Mesenchymal stem cell (in vitro differentiated cells and primary cell): ENCODE measurements around the gene ARFGAP3.

ENCODE experiments used
- DNase-seq: peaks from one replicate; pipeline ENCODE4 v3.0.0-alpha.2; 2013
- H2AFZ ChIP-seq: one replicate; pipeline ENCODE4 v1.6.1; 2013; ENCODE audit warnings: low read depth, mild to moderate bottlenecking, control low read depth, inconsistent platforms, low read length, moderate library complexity
- H2AK5ac ChIP-seq: 2 replicates; pipeline ENCODE4 v1.6.1; 2013; ENCODE audit warnings: low read length, moderate library complexity, mild to moderate bottlenecking, inconsistent platforms; ENCODE audit not compliant: severe bottlenecking
- H2BK120ac ChIP-seq: one replicate; pipeline ENCODE4 v1.6.1; 2013; ENCODE audit warnings: low read depth, mild to moderate bottlenecking, inconsistent platforms, low read length, moderate library complexity
- H2BK12ac ChIP-seq, 2 experiments: one replicate each; pipeline ENCODE4 v1.6.1; 2013; ENCODE audit warnings: inconsistent platforms in 2 of 2, low read length in 2 of 2, mild to moderate bottlenecking in 2 of 2, moderate library complexity in 2 of 2, control low read depth in 1 of 2
- H2BK15ac ChIP-seq: one replicate; pipeline ENCODE4 v1.6.1; 2013; ENCODE audit warnings: mild to moderate bottlenecking, low read depth, inconsistent platforms; ENCODE audit not compliant: poor library complexity, severe bottlenecking
- H2BK5ac ChIP-seq: 2 replicates; pipeline ENCODE4 v1.6.1; 2013; ENCODE audit warnings: low read depth, mild to moderate bottlenecking, low read length, control low read depth, inconsistent platforms; ENCODE audit not compliant: poor library complexity, severe bottlenecking
- H3K14ac ChIP-seq, 2 experiments: one replicate each; pipeline ENCODE4 v1.6.1; 2013; ENCODE audit warnings: inconsistent platforms in 2 of 2, low read length in 2 of 2, control low read depth in 1 of 2, mild to moderate bottlenecking in 1 of 2, moderate library complexity in 1 of 2
- H3K18ac ChIP-seq, 2 experiments: one replicate each; pipeline ENCODE4 v1.6.1; 2013; ENCODE audit warnings: inconsistent platforms in 2 of 2, low read length in 2 of 2, control low read depth in 1 of 2, low read depth in 1 of 2, mild to moderate bottlenecking in 1 of 2
- H3K23ac ChIP-seq, 2 experiments: one replicate each; pipeline ENCODE4 v1.6.1; 2013; ENCODE audit warnings: inconsistent platforms in 2 of 2, low read length in 2 of 2, mild to moderate bottlenecking in 2 of 2, moderate library complexity in 2 of 2, control low read depth in 1 of 2
- H3K27ac ChIP-seq: 2 replicates; pipeline ENCODE4 v1.5.1; 2013; ENCODE audit warnings: mild to moderate bottlenecking, moderate library complexity, low read length, control low read depth, inconsistent platforms; ENCODE audit not compliant: poor library complexity, severe bottlenecking
- H3K27me3 ChIP-seq, 2 experiments: 2 replicates each; pipeline versions ENCODE4 v1.6.1 to v1.7.0; 2013; ENCODE audit warnings: low read length in 2 of 2, mild to moderate bottlenecking in 2 of 2, moderate library complexity in 2 of 2, control low read depth in 1 of 2, inconsistent platforms in 1 of 2; ENCODE audit not compliant: control insufficient read depth in 1 of 2, insufficient read depth in 1 of 2
- H3K36me3 ChIP-seq, 2 experiments: 2 replicates each; pipeline versions ENCODE4 v1.6.1 to v1.7.0; 2013; ENCODE audit warnings: low read length in 2 of 2, control low read depth in 1 of 2, inconsistent platforms in 1 of 2, low read depth in 1 of 2, mild to moderate bottlenecking in 1 of 2; ENCODE audit not compliant: insufficient read depth in 2 of 2, control insufficient read depth in 1 of 2
- H3K4ac ChIP-seq, 2 experiments: one replicate each; pipeline ENCODE4 v1.6.1; 2013; ENCODE audit warnings: inconsistent platforms in 2 of 2, low read length in 2 of 2, mild to moderate bottlenecking in 2 of 2, moderate library complexity in 2 of 2, control low read depth in 1 of 2, low read depth in 1 of 2
- H3K4me1 ChIP-seq: 2 replicates; pipeline ENCODE4 v1.6.1; 2013; ENCODE audit warnings: low read depth, low read length, control low read depth; ENCODE audit not compliant: control insufficient read depth, insufficient read depth
- H3K4me2 ChIP-seq: 2 replicates; pipeline ENCODE4 v1.6.1; 2013; ENCODE audit warnings: low read length, mild to moderate bottlenecking, inconsistent platforms; ENCODE audit not compliant: poor library complexity, severe bottlenecking
- H3K4me3 ChIP-seq, 2 experiments: 2 replicates each; pipeline versions ENCODE4 v1.5.1 to v1.7.0; 2013; ENCODE audit warnings: low read length in 2 of 2, mild to moderate bottlenecking in 2 of 2, control low read depth in 1 of 2, low read depth in 1 of 2; ENCODE audit not compliant: insufficient read depth in 1 of 2
- H3K79me1 ChIP-seq: replicated peaks from 2 replicates; pipeline ENCODE4 v1.6.1; 2013; ENCODE audit warnings: mild to moderate bottlenecking, control low read depth, low read length, inconsistent platforms; ENCODE audit not compliant: poor library complexity, severe bottlenecking
- H3K9ac ChIP-seq: 2 replicates; pipeline ENCODE4 v1.7.0; 2013; ENCODE audit warnings: mild to moderate bottlenecking, low read length, moderate library complexity
- H3K9me3 ChIP-seq: 2 replicates; pipeline ENCODE4 v1.7.0; 2013; ENCODE audit warnings: mild to moderate bottlenecking, low read length; ENCODE audit not compliant: control insufficient read depth
- H4K8ac ChIP-seq: one replicate; pipeline ENCODE4 v1.6.1; 2013; ENCODE audit warnings: inconsistent platforms, mild to moderate bottlenecking, low read length, moderate library complexity
- H4K91ac ChIP-seq: one replicate; pipeline ENCODE4 v1.6.1; 2013; ENCODE audit warnings: mild to moderate bottlenecking, low read length, inconsistent platforms
- WGBS: methylation state at CpG from one replicate; pipeline ENCODE4 v1.1.7; 2013; ENCODE audit warnings: mixed read lengths; 5-methylcytosine and 5-hydroxymethylcytosine counted together

ARFGAP3 gene

DNA sequence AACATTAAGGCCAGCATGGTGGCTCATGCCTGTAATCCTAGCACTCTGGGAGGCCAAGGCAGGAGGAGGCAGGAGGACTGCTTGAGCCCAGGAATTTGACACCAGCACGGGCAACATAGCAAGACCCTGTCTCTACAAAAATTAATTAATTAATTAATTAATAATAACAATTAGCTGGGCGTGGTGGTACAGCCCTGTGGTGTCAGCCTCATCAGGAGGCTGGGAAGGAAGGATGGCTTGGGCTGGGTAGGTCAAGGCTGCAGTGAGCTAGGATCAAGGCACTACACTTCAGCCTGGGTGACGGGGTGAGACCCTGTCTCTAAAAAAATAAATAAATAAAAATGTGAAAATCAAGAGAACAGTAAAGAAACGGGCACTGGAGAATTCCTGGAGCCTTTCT is 1.4 kb downstream of the ARFGAP3 start:
- Histone ChIP-seq H4K8ac (no peak overlapping the region), H3K27me3 (no peaks in the 10 kb centered on the region), H2BK120ac (no peak overlapping the region), H2BK15ac (no peak overlapping the region), H3K9ac (peak overlapping the region; percentile 99), H3K4me3 (peak overlapping the region in 1 of 2 experiments; percentile 88), H3K4me1 (peaks cover 9% of the 10 kb centered on the region), H3K36me3 (peaks cover 11 to 14% of the 10 kb centered on the region in 2 experiments), H3K9me3 (no peaks in the 10 kb centered on the region), H3K79me1 (peaks cover 7% of the 10 kb centered on the region), H2BK5ac (no peak overlapping the region), H4K91ac (no peak overlapping the region), H3K18ac (no peak overlapping the region), H3K4me2 (peak overlapping the region; percentile 56), H2AK5ac (no peak overlapping the region), H3K4ac (no peak overlapping the region), H2BK12ac (no peak overlapping the region), H3K23ac (no peak overlapping the region), H3K14ac (no peak overlapping the region), H3K27ac (peak overlapping the region; percentile 61), H2AFZ (no peak overlapping the region)
- WGBS, result 39% methylated on average over 2 of the region's 4 CpGs
- peak; percentile 13 for DNase-seq

DNA sequence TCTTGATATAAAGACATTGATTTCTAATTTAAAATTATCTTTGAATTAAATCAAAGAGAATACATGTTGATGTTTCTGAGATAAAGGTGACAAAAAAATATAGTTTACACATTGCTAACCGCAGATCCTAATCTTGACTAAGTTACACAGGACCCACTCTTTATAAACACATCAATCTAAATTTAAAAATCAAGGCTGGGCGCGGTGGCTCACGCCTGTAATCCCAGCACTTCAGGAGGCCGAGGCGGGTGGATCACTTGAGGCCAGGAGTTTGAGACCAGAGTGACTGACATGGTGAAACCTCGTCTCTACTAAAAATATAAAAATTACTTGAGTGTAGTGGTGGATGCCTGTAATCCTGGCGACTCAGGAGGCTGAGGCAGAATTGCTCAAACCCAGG is 1.9 kb downstream of the ARFGAP3 start:
- no peak overlapping the region for H2BK120ac ChIP-seq
- no peak overlapping the region for H3K23ac ChIP-seq
- peak overlapping the region in 1 of 2 experiments; percentile 88 for H3K4me3 ChIP-seq
- H3K27me3 ChIP-seq, result no peaks in the 10 kb centered on the region
- no peak overlapping the region for H2BK15ac ChIP-seq
- H2AK5ac ChIP-seq, result no peak overlapping the region
- peak overlapping the region; percentile 56 for H3K4me2 ChIP-seq
- no peak overlapping the region for H4K91ac ChIP-seq
- H3K4ac ChIP-seq, result no peak overlapping the region
- no peak overlapping the region for H2AFZ ChIP-seq
- 85% methylated on average over 7 of the region's 8 CpGs for WGBS
- peaks cover 6% of the 10 kb centered on the region for H3K4me1 ChIP-seq
- H2BK12ac ChIP-seq, result no peak overlapping the region
- no peaks in the 10 kb centered on the region for H3K9me3 ChIP-seq
- DNase-seq, result peak; percentile 28
- H2BK5ac ChIP-seq, result no peak overlapping the region
- H3K9ac ChIP-seq, result peak overlapping the region; percentile 99
- no peak overlapping the region for H4K8ac ChIP-seq
- no peak overlapping the region for H3K14ac ChIP-seq
- peaks cover 11 to 18% of the 10 kb centered on the region in 2 experiments for H3K36me3 ChIP-seq
- H3K18ac ChIP-seq, result no peak overlapping the region
- no peak overlapping the region for H3K27ac ChIP-seq
- H3K79me1 ChIP-seq, result peaks cover 7% of the 10 kb centered on the region

DNA sequence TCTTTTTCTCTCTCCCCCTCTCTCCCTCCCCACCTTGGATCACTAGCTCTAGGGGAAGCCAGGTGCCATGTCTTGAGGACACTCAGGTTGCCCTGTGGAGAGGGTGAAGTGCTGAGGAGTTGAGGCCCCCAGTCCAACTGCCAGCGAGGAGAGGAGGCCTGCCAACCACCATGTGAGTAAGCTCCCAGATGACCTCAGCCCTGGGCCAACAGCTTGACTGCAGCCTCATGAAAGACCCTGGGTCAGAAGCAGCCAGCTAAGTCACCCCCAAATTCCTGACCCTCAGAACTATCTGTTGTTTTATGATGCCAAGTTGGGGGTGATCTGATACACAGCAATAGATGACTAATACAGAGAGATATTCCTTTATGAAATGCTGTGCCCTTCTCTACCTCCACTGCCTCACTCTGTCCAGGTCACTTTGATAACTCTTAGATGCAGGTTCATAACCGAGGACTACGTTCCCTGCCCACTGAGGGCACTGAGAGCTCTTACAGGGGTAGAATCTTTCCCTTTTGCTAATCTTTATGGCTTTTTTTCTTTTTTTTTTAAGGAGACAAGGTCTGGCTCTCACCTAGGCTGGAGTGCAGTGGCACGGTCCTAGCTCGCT is 8.0 kb downstream of the ARFGAP3 start:
- no peak overlapping the region for H2BK120ac ChIP-seq
- no peak overlapping the region for H2BK5ac ChIP-seq
- no peak overlapping the region for H2AK5ac ChIP-seq
- no peak overlapping the region for H2AFZ ChIP-seq
- 82% methylated on average over 5 of the region's 5 CpGs for WGBS
- H3K9ac ChIP-seq, result peak overlapping the region; percentile 16
- H3K4me1 ChIP-seq, result peaks cover 7% of the 10 kb centered on the region
- H3K36me3 ChIP-seq, result peaks cover 22 to 46% of the 10 kb centered on the region in 2 experiments
- H3K9me3 ChIP-seq, result no peaks in the 10 kb centered on the region
- no peak overlapping the region for H3K14ac ChIP-seq
- no peak overlapping the region for H4K91ac ChIP-seq
- H3K27ac ChIP-seq, result no peak overlapping the region
- H2BK12ac ChIP-seq, result no peak overlapping the region
- H3K4ac ChIP-seq, result no peak overlapping the region
- peaks cover 12% of the 10 kb centered on the region for H3K79me1 ChIP-seq
- DNase-seq, result no peak
- no peak overlapping the region for H2BK15ac ChIP-seq
- H3K23ac ChIP-seq, result no peak overlapping the region
- H3K4me2 ChIP-seq, result no peak overlapping the region
- H3K18ac ChIP-seq, result no peak overlapping the region
- H4K8ac ChIP-seq, result no peak overlapping the region
- peak overlapping the region in 1 of 2 experiments; percentile 12 for H3K4me3 ChIP-seq
- no peaks in the 10 kb centered on the region for H3K27me3 ChIP-seq

DNA sequence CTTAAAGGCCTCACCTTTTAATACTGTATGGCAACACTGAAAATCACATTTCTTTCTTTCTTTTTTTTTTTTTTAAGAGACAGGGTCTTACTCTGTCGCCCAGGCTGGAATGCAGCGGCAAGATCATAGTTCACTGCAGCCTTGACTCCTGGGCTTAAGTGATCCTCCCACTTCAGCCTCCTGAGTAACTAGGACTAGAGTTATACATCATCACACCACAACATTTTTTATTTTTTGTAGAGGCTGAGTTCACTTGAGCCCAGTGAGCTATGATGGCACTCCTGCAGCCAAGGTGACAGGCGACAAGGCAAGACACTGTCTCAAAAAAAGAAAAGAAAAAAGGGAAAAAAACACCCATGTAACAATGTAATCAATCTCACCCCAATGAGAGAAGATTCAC is 10.0 kb downstream of the ARFGAP3 start:
- Histone ChIP-seq H3K36me3 (peaks cover 17 to 56% of the 10 kb centered on the region in 2 experiments), H4K8ac (no peak overlapping the region), H3K4me2 (no peak overlapping the region), H3K79me1 (peaks cover 12% of the 10 kb centered on the region), H3K18ac (no peak overlapping the region), H4K91ac (no peak overlapping the region), H3K4me3 (no peak overlapping the region), H3K14ac (no peak overlapping the region), H2BK120ac (no peak overlapping the region), H3K9ac (no peak overlapping the region), H3K27me3 (no peaks in the 10 kb centered on the region), H3K4ac (no peak overlapping the region), H2AK5ac (no peak overlapping the region), H2BK15ac (no peak overlapping the region), H2AFZ (no peak overlapping the region), H3K23ac (no peak overlapping the region), H3K27ac (no peak overlapping the region), H2BK5ac (no peak overlapping the region), H3K9me3 (no peaks in the 10 kb centered on the region), H2BK12ac (no peak overlapping the region), H3K4me1 (peaks cover 19% of the 10 kb centered on the region)
- DNase-seq, result no peak
- 97% methylated on average over 3 of the region's 3 CpGs for WGBS
